GM19324 (cell line): ENCODE results near the gene FAM222A.

Source experiments
- ATAC-seq: cut with Tn5 transposase; IDR thresholded peaks from one replicate; pipeline ENCODE4 v1.9.1; 2021; ENCODE audit warnings: mild to moderate bottlenecking, moderate library complexity; ENCODE audit not compliant: unreplicated experiment, low FRiP score

Gene FAM222A

DNA sequence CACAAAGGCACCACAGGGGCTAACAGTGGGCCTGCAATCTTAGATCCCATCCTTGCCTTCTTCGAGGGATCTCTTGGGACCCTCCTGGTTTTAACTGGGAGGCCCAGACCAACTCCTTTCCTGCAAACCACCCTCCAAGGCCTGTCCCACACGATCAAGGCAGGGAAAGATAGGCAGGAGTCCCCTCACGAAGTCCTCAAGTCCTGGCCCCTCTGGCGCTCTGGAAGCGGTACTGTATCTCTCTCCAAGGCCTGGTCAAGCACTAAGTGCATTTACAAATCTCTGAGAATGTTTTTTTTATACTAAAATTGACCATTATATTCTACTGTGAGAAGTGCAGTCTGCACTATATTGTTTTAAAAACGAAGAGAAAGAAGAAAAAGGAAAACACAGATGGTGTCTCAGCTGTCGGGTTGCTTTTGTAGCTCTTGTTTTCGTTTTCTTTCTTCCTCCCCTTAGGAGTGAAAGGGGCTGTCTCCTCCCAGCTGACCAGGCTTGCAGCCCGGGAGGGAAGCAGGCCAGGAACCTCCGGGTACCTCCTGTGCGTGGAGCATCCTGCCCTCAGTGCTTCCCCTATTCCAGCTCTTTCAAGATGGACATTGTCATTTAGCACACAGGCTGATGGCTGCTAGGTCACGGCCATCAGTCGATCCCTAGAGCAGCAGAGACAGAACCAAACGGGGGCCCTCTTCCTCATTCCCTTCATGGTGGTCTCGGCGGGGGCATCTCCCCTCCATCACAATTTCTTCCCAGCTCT lies 56.7 kb downstream of the FAM222A start:
- ATAC-seq, result no peak

DNA sequence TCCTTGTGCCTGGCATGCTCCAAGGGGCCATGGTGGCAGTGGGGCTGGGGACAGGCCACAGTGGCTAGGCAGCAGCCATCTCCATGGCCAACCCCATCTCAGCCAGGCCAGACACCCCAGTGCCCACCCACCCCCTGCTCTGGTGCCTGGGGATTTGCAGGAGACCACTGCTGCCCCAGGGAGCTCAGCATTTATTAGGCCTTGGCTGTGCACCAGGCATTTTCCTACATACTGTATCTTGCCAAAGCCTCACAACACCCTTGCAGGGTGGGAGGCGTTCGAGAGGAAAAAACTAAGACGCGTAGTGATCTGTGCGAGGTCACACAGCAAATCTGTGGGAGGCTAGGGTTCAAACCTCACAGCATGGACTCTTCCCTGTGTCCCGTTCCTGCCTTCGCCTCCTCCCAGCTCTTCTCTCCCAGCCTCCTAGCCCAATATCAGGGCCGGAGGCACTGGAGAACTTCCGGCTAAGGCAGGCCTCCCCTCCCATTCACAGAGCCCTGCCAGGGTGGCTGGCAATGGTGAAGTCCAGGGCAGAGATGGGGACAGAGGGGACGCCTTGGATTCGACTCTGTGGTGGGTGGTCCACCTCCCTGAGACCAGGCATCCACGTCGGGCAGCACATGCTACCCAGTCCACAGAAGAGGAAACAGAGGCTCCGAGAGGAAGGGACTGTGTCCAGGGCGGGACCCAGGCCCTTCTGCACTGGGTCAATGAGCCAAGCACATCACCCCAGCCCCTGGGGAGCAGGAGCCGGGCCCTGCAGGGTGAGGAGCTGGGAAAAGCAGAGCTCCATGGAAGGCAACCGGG lies 57.4 kb downstream of the FAM222A start:
- no peak for ATAC-seq

DNA sequence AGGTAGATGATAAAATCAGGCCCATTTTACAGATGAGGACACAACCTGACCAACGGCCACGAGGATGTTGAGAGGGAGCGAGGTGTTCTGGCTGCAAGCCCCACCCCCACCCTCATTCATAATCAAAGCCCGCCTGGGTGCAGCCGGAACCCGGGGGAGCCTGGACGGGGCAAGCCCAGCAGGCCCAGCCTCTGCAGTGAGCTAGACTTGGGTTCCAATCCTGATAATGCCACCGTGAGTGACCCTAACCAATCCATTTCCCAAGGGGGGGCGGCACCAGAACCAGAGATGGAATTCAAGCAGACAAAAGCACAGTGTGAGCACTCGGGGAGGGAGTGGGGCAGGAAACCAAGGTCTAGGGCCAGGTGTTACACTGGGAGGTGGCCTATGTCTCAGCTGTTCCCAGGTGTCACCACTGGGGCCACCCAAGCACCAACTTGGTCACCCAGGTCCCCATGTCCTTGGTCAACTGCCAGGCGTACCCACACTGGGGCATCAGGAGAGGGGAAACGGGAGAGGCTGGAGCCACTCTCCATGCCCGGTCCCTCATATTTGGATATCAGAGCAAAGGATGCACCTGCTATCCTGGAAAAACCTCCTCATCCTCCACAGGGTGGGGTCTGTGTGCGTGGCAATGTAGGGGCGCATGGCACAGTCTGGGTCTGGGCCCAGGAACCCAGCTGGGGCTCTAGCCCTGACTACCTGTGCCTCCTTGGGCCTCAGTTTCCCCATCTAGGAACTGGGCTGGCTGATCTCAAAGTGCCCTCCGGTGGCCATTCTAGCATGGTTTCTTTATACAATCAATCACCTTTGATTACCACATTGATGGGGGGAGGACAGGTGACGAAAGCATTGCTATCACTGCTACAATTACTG lies 58.4 kb downstream of the FAM222A start:
- ATAC-seq, result no peak

DNA sequence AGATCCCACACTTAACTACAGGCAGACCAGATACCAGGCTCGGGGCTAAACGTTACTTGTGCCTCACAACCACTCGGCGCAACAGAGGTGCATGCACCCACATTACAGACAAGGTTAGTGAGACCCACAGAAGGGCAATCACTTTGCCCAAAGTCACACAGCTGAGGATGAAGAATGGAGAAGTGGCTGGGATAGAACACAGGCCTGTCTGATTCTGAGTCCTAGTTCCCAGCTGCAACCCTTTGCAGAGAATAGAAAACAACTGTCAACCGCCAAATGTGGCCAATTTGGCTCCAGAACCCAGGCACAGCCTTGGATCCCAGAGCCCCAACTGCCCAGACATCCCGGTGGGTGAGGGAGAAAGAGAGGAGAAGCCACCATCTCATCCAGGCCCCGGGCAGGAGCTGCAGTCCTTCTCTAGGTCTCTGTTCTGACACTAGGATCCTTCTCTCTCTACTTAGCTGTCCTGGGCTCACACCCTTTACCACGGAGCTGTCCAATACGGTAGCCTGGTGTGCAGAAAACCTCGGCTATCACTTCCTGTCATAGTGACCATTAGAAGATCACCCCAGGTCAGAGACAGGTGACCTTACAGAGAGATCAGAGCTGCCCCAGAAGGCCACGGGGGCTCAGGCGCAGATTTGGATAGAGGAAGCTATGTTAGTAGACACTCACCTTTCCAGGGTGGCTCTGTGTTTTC lies 59.1 kb downstream of the FAM222A start:
- no peak for ATAC-seq

DNA sequence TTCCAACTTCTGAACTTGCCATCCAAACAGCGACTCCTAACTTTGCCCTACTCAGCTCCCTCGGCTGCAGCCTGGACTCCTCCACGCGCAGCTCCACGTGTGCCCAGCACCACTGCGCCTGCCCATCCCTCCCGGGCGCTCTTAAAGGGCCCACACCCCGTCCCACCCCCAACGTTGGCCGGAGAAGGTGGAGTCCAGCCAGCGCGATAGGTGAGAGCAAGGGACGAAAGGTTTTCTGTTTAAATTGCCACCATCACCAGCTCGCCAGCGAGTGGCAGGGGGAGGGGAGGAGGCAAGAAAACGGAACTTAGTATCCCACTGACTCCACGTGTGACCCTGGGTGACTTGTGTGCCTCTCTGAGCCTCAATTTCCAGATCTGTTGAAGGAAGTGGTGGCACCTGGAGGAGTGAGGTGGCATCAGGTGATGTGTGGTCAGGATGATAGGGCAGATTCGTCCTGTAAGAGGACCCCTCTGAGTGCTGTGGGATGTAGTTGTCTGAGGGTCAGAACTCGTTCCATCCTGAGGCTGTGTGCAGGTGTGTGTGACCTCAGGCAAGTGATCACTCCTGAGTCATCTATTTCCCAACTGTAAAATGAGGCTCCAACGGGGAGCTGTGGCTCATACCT lies 59.9 kb downstream of the FAM222A start:
- no peak for ATAC-seq

DNA sequence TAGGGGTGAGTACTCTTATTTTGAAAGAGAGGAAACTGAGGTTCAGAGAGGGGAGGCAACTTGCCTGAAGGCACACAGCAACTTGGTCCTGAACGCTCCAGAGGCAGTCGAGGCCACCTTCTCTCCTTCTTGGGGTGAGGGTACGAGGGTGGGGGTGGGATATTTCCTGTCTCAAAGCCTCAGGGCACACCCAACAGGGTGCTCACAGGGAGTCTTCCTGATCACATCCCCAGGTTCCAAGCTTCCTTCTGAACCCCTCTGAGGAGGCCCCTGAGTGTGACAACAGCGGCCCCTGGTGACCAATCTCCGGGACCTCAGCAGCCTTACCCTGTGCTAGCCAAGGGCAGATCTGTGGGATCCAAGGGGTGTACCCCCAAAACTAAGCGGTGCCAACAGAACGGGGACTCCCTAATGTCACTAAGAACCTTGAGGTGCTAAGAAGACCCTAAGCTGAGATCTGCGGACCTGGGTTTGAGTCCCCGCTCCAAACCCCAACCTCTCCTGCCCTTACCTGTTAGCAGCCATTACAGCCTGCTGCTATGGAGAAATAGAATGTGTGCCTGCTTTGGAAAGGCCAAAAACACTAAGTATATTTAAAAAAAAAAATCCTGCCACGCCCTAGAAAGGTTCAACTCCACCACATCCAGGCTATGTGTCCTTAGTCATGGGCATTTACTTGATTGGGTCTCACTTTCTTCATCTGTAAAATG lies 61.7 kb downstream of the FAM222A start:
- no peak for ATAC-seq

DNA sequence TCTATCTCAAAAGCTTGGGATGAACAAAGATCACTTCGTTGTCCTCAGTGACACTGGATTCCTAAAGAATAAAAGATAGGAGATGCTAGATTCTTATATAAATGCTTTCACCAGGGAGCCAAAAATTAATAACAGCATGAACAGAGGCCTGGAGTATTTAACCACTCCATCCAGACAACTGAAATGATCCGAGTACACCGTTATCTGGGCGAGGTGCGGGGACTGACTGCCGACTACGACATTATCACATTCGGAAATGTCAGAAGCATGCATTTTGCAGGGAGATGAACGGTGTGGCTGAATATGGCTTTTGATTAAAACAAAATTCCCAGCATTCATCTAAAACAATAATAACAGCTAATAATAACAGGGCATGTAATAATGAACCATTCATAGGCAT lies 63.0 kb downstream of the FAM222A start:
- ATAC-seq, result no peak

DNA sequence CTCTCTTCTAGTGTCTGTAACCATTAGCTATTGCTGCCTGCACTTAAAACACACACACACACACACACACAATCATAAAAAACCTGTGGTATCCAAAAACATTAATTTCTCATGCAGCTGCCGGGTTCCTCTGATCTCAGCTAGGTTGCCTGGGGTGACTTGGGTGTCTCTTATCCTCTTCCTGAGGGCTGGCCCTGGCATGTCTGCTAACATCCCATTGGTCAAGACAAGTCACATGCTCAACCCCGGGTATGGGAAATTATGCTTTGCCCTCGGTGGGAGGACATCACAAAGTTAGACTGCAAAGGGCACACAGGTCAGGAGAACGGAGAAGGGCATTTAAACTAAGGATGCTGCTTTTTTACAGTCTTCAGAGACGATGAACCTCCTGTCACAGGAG lies 63.9 kb downstream of the FAM222A start:
- ATAC-seq, result no peak

DNA sequence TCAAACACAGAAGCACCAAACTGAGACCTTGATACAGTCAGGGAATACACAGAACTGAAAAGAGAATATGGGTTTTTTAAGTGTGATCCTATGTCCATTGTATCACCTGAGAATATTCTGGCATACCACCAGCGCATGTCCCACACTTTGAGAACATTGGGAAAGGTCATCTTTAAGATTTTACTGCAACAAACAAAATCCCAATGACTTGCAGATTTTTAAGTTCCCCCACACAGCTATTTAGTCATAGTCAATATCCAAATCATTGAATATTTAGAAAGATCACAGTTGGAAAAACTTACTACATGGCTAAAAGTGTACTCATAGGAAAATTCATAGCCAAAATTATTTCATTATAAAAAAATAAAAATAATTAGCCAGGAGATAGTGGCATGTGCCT lies 65.1 kb downstream of the FAM222A start:
- ATAC-seq, result no peak

DNA sequence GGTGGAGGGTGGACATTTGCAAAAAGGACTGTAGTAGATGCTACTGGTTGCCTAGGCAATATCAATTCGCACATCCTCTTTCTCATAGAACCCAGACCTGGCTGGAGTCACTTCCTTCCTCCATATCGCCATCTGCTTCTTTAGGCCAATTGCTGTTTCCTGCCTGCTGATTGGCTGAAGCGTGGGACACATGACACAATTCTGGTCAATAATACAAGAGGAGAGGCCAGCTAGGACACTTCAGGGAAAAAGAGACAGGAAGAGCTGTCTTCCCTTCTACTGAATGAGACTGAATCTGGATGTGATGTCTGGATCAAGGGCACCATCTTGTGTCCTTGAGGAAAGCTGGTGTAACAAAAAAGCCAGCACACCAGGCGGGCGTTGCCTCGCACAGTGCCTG lies 65.8 kb downstream of the FAM222A start:
- no peak for ATAC-seq

DNA sequence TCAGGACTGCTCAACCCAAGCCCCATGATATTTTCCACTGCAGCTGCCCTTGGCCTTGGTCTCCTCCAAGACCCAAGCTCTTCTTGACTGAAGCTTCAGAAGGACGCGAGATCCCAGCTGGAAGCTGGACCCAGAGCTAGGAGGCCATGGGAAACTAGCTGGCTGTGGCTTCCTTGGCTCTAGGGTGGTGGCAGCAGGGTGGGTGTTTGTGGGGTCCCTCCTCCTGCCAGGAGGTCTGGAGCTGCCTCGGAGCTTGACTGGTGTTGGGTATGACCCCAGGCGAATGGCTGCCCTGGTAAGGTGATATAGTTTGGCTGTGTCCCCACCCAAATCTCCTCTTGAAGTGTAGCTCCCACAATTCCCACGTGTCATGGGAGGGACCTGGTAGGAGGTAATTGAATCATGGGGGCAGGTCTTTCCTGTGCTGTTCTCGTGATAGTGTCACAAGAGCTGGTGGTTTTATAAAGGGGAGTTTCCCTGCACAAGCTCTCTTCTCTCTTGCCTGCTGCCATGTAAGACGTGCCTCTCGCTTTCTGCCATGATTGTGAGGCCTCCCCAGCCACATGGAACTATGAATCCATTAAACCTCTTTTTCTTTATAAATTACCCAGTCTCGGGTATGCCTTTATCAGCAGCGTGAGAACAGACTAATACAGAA lies 68.2 kb downstream of the FAM222A start:
- ATAC-seq, result no peak

DNA sequence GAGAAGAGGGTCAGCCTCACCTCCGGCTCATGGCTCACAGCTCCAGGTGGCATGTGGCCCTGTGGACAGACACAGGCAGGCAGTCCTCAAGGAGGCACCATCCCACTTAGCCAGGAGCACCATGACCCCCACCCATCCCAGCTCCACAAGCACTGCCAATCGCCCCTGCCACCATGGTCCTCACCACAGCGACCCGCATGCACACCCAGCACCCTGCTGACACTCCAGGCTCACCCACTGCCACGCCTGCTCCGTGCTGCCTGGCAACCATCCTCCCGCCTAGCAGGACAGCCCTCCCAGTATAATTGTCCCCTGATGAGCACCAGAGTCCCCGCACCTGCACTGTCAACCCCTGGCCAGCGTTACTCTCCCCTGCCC lies 68.7 kb downstream of the FAM222A start:
- ATAC-seq, result no peak

DNA sequence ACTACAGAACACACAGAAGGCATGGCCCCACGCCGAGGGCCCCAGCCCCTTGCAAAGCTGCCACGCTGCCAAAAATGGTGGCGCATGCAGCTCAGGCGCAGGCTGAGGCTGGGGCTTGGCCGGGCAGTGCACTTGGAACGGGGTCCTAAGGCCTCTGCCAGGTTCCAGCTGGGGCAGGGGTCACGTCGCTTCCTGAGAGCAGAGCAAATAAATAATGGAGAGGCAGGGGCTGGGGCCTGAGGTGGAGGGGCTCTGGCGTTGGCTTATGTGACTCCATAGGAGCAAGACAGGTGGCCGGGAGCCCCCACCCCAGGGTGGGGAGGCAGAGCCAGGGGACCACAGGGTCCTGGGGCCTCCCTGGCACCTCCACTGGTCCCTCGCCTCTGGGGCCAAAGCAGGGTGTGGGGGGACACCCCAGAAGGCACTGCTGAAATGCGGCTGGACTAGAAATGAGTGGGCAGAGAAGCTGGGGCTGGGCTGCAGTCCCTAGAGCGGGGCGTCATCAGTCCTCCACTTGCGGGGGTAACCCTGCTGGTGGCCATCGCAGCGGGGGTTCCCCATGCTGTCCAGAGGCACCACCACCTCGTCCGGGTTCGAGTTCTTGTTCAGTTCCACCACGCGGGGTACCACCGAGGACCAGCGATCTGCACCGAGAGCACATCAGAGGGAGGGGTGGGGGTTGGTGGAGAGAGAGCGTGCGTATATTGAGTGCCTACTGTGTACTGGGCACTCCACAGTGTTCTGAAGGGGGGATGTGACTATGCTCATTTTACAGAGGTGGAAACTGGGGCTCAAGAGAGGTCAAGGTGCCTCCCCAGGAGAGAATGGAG lies 69.7 kb downstream of the FAM222A start:
- ATAC-seq, result no peak

DNA sequence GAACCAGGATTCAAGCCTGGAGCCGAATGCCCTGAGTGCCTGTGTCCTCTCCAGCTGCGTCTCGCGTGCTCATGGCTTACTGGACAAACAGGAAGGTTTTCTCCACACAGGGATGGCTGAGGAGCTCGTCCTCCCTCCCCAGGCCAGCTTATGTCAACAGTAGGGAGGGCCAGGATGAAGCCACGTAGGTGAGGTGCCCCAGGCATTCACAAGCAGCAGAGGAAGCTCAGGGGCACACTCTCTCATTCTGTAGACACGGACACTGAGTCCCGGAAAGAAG lies 70.3 kb downstream of the FAM222A start:
- no peak for ATAC-seq

DNA sequence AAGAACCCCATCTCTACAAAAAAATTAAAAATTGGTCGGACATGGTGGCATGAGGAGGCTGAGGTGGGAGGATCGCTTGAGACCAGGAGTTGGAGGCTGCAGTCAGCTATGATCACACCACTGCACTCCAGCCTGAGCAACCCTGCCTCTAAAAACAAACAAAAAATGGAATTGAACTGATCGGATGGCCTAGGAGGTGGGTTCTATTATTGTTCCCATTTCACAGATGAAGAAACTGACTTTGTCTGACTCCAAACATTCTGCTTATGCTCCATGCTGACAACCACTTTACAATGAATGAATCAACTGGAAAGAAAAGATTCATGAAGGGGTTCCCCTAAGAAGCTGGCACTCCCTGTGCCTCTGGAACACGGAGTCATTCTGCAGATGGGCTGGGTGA lies 72.2 kb downstream of the FAM222A start:
- no peak for ATAC-seq

DNA sequence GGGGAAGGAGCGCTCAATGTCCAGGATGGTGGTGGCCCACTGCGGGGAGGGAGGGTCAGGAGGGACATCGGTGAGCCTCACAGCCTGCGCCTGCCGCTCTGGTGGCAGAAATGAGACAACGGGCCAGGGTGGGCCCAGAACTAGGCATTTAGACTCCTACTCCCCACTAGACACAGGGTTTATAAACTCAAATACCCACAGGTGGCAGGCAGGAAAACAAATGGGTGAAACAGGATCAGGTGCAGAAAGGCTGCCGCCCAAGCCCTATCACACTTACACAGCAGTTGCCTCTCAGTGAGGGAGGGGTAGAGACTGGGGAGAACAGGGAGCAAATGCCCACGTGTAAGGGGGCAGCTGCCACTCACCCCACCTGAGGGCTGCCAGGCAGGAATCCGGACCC lies 73.2 kb downstream of the FAM222A start:
- no peak for ATAC-seq

DNA sequence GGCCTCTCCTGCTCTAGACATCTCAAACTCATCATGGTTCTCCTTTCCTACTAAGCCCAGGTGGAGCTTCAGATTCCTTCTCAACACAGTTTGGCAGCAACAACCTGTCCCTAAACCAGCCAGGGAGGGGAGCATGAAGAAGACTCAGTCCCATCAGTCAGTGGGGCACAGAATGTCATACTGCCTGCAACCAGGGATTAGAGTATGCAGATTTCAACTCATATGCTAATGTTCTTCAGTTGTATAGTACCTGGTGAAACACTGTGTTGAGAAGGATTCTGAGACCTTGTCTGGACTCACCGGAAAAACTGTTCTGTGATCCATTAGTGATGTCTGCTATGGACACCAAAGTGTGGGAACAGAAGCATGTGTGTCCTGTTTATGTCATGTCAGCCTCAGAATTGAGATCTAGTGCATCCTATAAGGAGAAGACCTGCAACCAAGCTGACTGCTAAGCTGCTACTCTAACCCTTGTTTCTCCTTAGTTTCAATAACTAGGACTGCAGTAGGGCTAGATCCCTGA lies 76.0 kb downstream of the FAM222A start:
- ATAC-seq, result no peak

DNA sequence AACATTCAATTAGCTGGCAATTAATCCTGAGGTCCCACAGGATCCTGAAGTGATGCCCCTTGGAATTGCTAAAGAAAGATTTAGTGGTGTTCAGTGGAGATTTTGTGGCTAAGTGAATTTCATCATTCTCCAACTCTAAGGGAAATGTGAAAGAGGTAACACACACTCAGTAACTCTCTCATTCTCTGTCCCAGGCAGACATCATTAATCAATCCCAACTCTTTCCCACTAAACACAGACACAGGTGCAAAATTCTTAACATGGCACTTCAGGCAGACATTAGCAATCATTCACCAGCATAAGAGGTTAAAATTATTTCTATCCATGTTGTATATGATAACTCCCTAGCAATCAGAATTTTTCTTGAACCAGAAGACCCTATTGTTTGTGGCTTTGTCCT lies 79.4 kb downstream of the FAM222A start:
- no peak for ATAC-seq
